Endodermal cell (in vitro differentiated cells): Measurements from ENCODE around the gene BPI. TPM values are rescaled to one million over a fixed set of nuclear protein-coding genes. Genes with fewer than 3 reads are reported as not detected.

ENCODE experiments used
- DNase-seq: peaks from one replicate; pipeline ENCODE4 v3.0.0-alpha.2; 2017
- H3K27ac ChIP-seq: 2 replicates; pipeline ENCODE4 v1.5.1; 2013; ENCODE audit warnings: mild to moderate bottlenecking, low read depth, low read length, moderate library complexity
- H3K27me3 ChIP-seq: 2 replicates; pipeline ENCODE4 v1.6.1; 2013; ENCODE audit warnings: mild to moderate bottlenecking, low read length, moderate library complexity; ENCODE audit not compliant: insufficient read depth, control insufficient read depth, poor library complexity, severe bottlenecking
- H3K36me3 ChIP-seq: 2 replicates; pipeline ENCODE4 v1.7.0; 2013; ENCODE audit warnings: mild to moderate bottlenecking, low read length, moderate library complexity; ENCODE audit not compliant: control insufficient read depth, insufficient read depth
- H3K4me1 ChIP-seq: one replicate; pipeline ENCODE4 v1.7.0; 2013; ENCODE audit warnings: low read length; ENCODE audit not compliant: control insufficient read depth, insufficient read depth
- H3K4me3 ChIP-seq: 2 replicates; pipeline ENCODE4 v1.5.1; 2013; ENCODE audit warnings: mild to moderate bottlenecking, low read length, moderate library complexity
- H3K9ac ChIP-seq: 2 replicates; pipeline ENCODE4 v1.6.1; 2013; ENCODE audit warnings: mild to moderate bottlenecking, low read length, moderate library complexity; ENCODE audit not compliant: poor library complexity, severe bottlenecking; ENCODE audit errors: extremely low read depth
- H3K9me3 ChIP-seq: 2 replicates; pipeline ENCODE4 v1.6.1; 2013; ENCODE audit warnings: mild to moderate bottlenecking, low read length, moderate library complexity; ENCODE audit not compliant: control insufficient read depth
- H3K27ac Mint-ChIP-seq: 2 replicates; pipeline ENCODE4 v1.8.0; 2020; ENCODE audit warnings: mixed read lengths
- H3K27me3 Mint-ChIP-seq: 2 replicates; pipeline ENCODE4 v1.8.0; 2021; ENCODE audit warnings: mild to moderate bottlenecking, mixed read lengths; ENCODE audit not compliant: insufficient read depth
- H3K36me3 Mint-ChIP-seq: 2 replicates; pipeline ENCODE4 v1.8.0; 2020; ENCODE audit warnings: low read depth, mixed read lengths
- H3K4me1 Mint-ChIP-seq: 2 replicates; pipeline ENCODE4 v1.8.0; 2020; ENCODE audit warnings: mixed read lengths
- H3K4me3 Mint-ChIP-seq: 2 replicates; pipeline ENCODE4 v1.8.0; 2020; ENCODE audit warnings: mild to moderate bottlenecking, moderate library complexity, mixed read lengths
- H3K9me3 Mint-ChIP-seq: 2 replicates; pipeline ENCODE4 v1.8.0; 2020; ENCODE audit warnings: mild to moderate bottlenecking, mixed read lengths
- WGBS, 2 experiments: methylation state at CpG; one replicate each; pipeline versions ENCODE4 v1.1.5 to v1.1.7; 2013; ENCODE audit warnings: missing lambda C conversion rate in 2 of 2, mixed read lengths in 1 of 2; ENCODE audit not compliant: insufficient coverage in 1 of 2, insufficient read length in 1 of 2; 5-methylcytosine and 5-hydroxymethylcytosine counted together
- total RNA-seq, 2 donors: library from RNA; stranded (reverse); fragmentation: NEBNext Ultra II Directional in 1 of 2; extraction: Animal tissue kit (Norgen Biotek cat#: 25700) in 1 of 2; gene quantifications; 2 replicates in 1 of 2; 3 replicates in 1 of 2; pipeline ENCODE4 v1.2.1, GENCODE V29; 2021
- TF ChIP-seq, protein P1 (sequence below): fragments of 200-600 bp; sonication (generic); conservative IDR thresholded peaks from 2 replicates; pipeline ENCODE4 v1.5.0; 2021; ENCODE audit warnings: antibody characterized with exemption, mild to moderate bottlenecking

BPI gene
- total RNA-seq, 2 donors from 2014 or later, result not detected

DNA sequence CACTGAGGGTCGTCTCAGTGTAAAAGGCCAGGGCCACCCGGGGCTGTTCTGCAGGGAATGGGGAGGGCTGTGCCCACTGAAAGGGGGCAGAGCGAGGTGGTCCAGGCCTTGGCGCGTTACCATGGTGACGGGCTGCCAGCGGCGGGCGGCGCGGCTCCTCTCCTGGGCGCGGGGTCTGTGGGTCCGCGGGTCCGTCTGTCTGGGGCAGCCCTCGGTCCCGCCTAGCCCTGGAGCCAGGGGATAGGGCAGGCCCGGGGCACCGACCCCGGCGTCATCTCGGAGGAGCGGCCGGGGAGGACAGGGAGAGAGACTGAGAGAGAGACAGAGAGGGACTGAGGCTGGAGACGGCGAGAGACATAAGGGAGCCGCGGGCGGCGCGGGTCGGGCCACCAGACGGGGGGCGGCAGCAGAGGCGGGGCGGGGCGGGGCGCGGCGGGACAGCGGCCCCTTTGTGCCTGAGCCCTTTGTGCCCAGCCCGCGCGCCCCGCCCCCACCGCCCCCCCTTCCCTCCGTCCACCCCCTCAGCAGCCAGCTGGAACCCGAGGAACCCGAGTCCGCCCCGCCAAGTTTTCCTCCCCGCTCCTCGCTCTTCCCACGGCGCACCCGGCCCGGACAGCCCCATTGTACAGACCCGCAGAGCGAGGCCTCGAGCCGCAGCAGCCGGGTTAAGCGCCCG lies 43.4 kb upstream of the BPI start, which contains the start of gene KIAA1755:
Gene KIAA1755 (minus strand): TSS at position 358 of the 676 bp plus-strand sequence. CDS start 235 bp downstream, at position 123.
- Histone ChIP-seq H3K27me3 (peaks cover 25% of the 10 kb centered on the region), H3K4me1 (no peaks in the 10 kb centered on the region), H3K36me3 (no peaks in the 10 kb centered on the region), H3K27ac (peak within 1 kb of the TSS; percentile 91), H3K4me3 (no peak within 1 kb of the TSS), H3K9ac (no peak within 1 kb of the TSS), H3K9me3 (no peaks in the 10 kb centered on the region)
- peak within 1 kb of the TSS; percentile 40 for H3K4me3 Mint-ChIP-seq
- DNase-seq, result peak; percentile 75
- H3K9me3 Mint-ChIP-seq, result no peaks in the 10 kb centered on the region
- no peaks in the 10 kb centered on the region for H3K36me3 Mint-ChIP-seq
- 0 to 14% methylated on average over 2 to 48 of the region's 65 CpGs for WGBS, 2 experiments
- TF ChIP-seq, protein P1, sequence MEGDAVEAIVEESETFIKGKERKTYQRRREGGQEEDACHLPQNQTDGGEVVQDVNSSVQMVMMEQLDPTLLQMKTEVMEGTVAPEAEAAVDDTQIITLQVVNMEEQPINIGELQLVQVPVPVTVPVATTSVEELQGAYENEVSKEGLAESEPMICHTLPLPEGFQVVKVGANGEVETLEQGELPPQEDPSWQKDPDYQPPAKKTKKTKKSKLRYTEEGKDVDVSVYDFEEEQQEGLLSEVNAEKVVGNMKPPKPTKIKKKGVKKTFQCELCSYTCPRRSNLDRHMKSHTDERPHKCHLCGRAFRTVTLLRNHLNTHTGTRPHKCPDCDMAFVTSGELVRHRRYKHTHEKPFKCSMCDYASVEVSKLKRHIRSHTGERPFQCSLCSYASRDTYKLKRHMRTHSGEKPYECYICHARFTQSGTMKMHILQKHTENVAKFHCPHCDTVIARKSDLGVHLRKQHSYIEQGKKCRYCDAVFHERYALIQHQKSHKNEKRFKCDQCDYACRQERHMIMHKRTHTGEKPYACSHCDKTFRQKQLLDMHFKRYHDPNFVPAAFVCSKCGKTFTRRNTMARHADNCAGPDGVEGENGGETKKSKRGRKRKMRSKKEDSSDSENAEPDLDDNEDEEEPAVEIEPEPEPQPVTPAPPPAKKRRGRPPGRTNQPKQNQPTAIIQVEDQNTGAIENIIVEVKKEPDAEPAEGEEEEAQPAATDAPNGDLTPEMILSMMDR, result no peak
- H3K27me3 Mint-ChIP-seq, result peaks cover 35% of the 10 kb centered on the region
- H3K4me1 Mint-ChIP-seq, result no peaks in the 10 kb centered on the region
- H3K27ac Mint-ChIP-seq, result no peak within 1 kb of the TSS

GRCh38 chr20:38261054-38261390 lies 42.9 kb upstream of the BPI start:
- H3K9me3 Mint-ChIP-seq, result no peaks in the 10 kb centered on the region
- peaks cover 40% of the 10 kb centered on the region for H3K27me3 Mint-ChIP-seq
- H3K27me3 ChIP-seq, result peaks cover 25% of the 10 kb centered on the region
- peak overlapping the region; percentile 40 for H3K4me3 Mint-ChIP-seq
- H3K4me1 ChIP-seq, result no peaks in the 10 kb centered on the region
- H3K27ac ChIP-seq, result peak overlapping the region; percentile 33
- H3K9me3 ChIP-seq, result no peaks in the 10 kb centered on the region
- no peak overlapping the region for H3K4me3 ChIP-seq
- H3K27ac Mint-ChIP-seq, result no peak overlapping the region
- 60 to 90% methylated on average over 2 to 8 of the region's 8 CpGs for WGBS, 2 experiments
- H3K36me3 Mint-ChIP-seq, result no peaks in the 10 kb centered on the region
- no peaks in the 10 kb centered on the region for H3K36me3 ChIP-seq
- TF ChIP-seq, protein P1, result no peak
- H3K4me1 Mint-ChIP-seq, result no peaks in the 10 kb centered on the region
- no peak for DNase-seq
- no peak overlapping the region for H3K9ac ChIP-seq

- Histone ChIP-seq H3K4me1 (no peaks in the 10 kb centered on the region), H3K9me3 (no peaks in the 10 kb centered on the region), H3K36me3 (no peaks in the 10 kb centered on the region), H3K27ac (no peak overlapping the region), H3K9ac (no peak overlapping the region), H3K4me3 (no peak overlapping the region), H3K27me3 (peaks cover 25% of the 10 kb centered on the region)
- no peaks in the 10 kb centered on the region for H3K9me3 Mint-ChIP-seq
- WGBS, 2 experiments, result 58 to 85% methylated on average over 2 to 3 of the region's 6 CpGs
- no peak for DNase-seq
- H3K4me3 Mint-ChIP-seq, result no peak overlapping the region
- TF ChIP-seq, protein P1, result no peak
- H3K27me3 Mint-ChIP-seq, result peaks cover 45% of the 10 kb centered on the region
- H3K36me3 Mint-ChIP-seq, result no peaks in the 10 kb centered on the region
- H3K27ac Mint-ChIP-seq, result no peak overlapping the region
- H3K4me1 Mint-ChIP-seq, result no peaks in the 10 kb centered on the region
Observed at GRCh38 chr20:38262931-38263330, 41.0 kb upstream of the BPI start.
